Endothelial cell of umbilical vein (primary cell): ENCODE results near the gene PRPF40A.

Experiments
- CTCF ChIP-seq, 2 donors: IDR thresholded peaks; 1 replicate in 1 of 2; 2 replicates in 1 of 2; pipeline ENCODE4 v1.5.1; 2011; ENCODE audit warnings: low read length in 2 of 2, mild to moderate bottlenecking in 2 of 2, moderate library complexity in 2 of 2, control low read depth in 1 of 2, inconsistent platforms in 1 of 2, low read depth in 1 of 2; ENCODE audit not compliant: insufficient read depth in 1 of 2; ENCODE audit errors: extremely low read depth in 1 of 2
- EZH2 ChIP-seq: IDR thresholded peaks from 2 replicates; pipeline ENCODE4 v1.6.1; 2012; ENCODE audit warnings: borderline replicate concordance, low read depth, mild to moderate bottlenecking, moderate library complexity, low read length, inconsistent platforms; ENCODE audit not compliant: severe bottlenecking
- FOS ChIP-seq: IDR thresholded peaks from 2 replicates; pipeline ENCODE4 v1.6.1; 2011; ENCODE audit warnings: mild to moderate bottlenecking, low read length, moderate library complexity, borderline replicate concordance; ENCODE audit not compliant: insufficient read depth
- GATA2 ChIP-seq: IDR thresholded peaks from 2 replicates; pipeline ENCODE4 v1.7.0; 2011; ENCODE audit warnings: low read depth, mild to moderate bottlenecking, moderate library complexity, mixed read lengths, low read length; ENCODE audit not compliant: insufficient read length, insufficient read depth
- JUN ChIP-seq: IDR thresholded peaks from 2 replicates; pipeline ENCODE4 v1.6.1; 2011; ENCODE audit warnings: borderline replicate concordance, low read depth; ENCODE audit not compliant: insufficient read length, insufficient read depth
- MAX ChIP-seq: IDR thresholded peaks from 2 replicates; pipeline ENCODE4 v1.6.1; 2011; ENCODE audit not compliant: insufficient read depth, insufficient read length
- MYC ChIP-seq: IDR thresholded peaks from one replicate; pipeline ENCODE4 v1.6.1; 2011; ENCODE audit warnings: mild to moderate bottlenecking, low read depth, low read length
- POLR2A ChIP-seq: IDR thresholded peaks from 2 replicates; pipeline ENCODE4 v1.6.1; 2012; ENCODE audit warnings: low read depth, mild to moderate bottlenecking, control low read depth, low read length
- POLR2AphosphoS5 ChIP-seq: IDR thresholded peaks from 2 replicates; pipeline ENCODE4 v1.6.1; 2012; ENCODE audit warnings: low read depth, mild to moderate bottlenecking, control low read depth, low read length, moderate library complexity; ENCODE audit not compliant: insufficient read depth

GRCh38 chr2:152649997-152650396 is 67.3 kb downstream of the PRPF40A start:
- TF ChIP-seq CTCF (IDR thresholded peaks at IDR 0.05; ENCODE audit: extremely low read depth in 1 of 2, insufficient read depth in 1 of 2, low read depth in 1 of 2, low read length in 2 of 2), result no peak
- no peak for TF ChIP-seq POLR2A
- TF ChIP-seq MAX, result no peak
- TF ChIP-seq MYC, result no peak
- no peak for TF ChIP-seq EZH2
- no peak for TF ChIP-seq FOS
- no peak for TF ChIP-seq JUN
- no peak for TF ChIP-seq POLR2AphosphoS5
- no peak for TF ChIP-seq GATA2
